NCI-H1417 (cell line): ENCODE results near the gene RNF144B.
A peak's percentile ranks its signal among the peaks of the same experiment; 100 is the strongest.
"Not testable (repeated sequence)": the region's sequence is repeated elsewhere in the genome, so short reads cannot be mapped to it uniquely, and the experiment has no call there.

ENCODE experiments used
- DNase-seq, 3 experiments: peaks; one replicate each; lab custom pipeline; 2025; lab: John Stamatoyannopoulos, UW

RNF144B gene

GRCh38 chr6:18445228-18445627 lies 58.1 kb downstream of the RNF144B start:
- DNase-seq, result no peak

GRCh38 chr6:18446771-18447170 lies 59.6 kb downstream of the RNF144B start:
- DNase-seq, result no peak

GRCh38 chr6:18447552-18447951 lies 60.4 kb downstream of the RNF144B start:
- no peak for DNase-seq

- DNase-seq, result no peak
These were observed 64.6 kb downstream of the RNF144B start for GRCh38 chr6:18451756-18452155.

- DNase-seq, result no peak
These were observed 67.3 kb downstream of the RNF144B start for GRCh38 chr6:18454446-18454845.

GRCh38 chr6:18457065-18457737 lies 70.1 kb downstream of the RNF144B start:
- no peak for DNase-seq

- DNase-seq, result not testable (repeated sequence)
These were observed 70.9 kb downstream of the RNF144B start for GRCh38 chr6:18458086-18458485.

GRCh38 chr6:18463429-18463828 lies 76.3 kb downstream of the RNF144B start:
- DNase-seq, result no peak

- DNase-seq, result no peak
These were observed 77.0 kb downstream of the RNF144B start for GRCh38 chr6:18464176-18464575.

GRCh38 chr6:18465410-18466154 lies 78.4 kb downstream of the RNF144B start:
- no peak for DNase-seq

- DNase-seq, result no peak
These were observed 80.8 kb downstream of the RNF144B start for GRCh38 chr6:18467741-18468502.

GRCh38 chr6:18468503-18468843 lies 81.3 kb downstream of the RNF144B start:
- DNase-seq, result no peak

GRCh38 chr6:18469536-18469935 lies 82.4 kb downstream of the RNF144B start:
- no peak for DNase-seq

- no peak for DNase-seq
These were observed 84.2 kb downstream of the RNF144B start for GRCh38 chr6:18471232-18471964.

GRCh38 chr6:18472941-18473340 lies 85.8 kb downstream of the RNF144B start:
- no peak for DNase-seq

GRCh38 chr6:18473755-18474154 lies 86.6 kb downstream of the RNF144B start:
- DNase-seq, result no peak

GRCh38 chr6:18477301-18477941 lies 90.3 kb downstream of the RNF144B start:
- peak in 1 of 3 experiments; percentile 7 for DNase-seq

GRCh38 chr6:18478610-18479009 lies 91.5 kb downstream of the RNF144B start:
- DNase-seq, result no peak

GRCh38 chr6:18481870-18482269 lies 94.7 kb downstream of the RNF144B start:
- DNase-seq, result no peak

- DNase-seq, result no peak
These were observed 98.7 kb downstream of the RNF144B start for GRCh38 chr6:18485660-18486435.

- DNase-seq, result no peak
These were observed 100.9 kb downstream of the RNF144B start for GRCh38 chr6:18488004-18488403.
